Measurements from ENCODE around the gene DHRS9.
"Not testable (repeated sequence)": the region's sequence is repeated elsewhere in the genome, so short reads cannot be mapped to it uniquely, and the experiment has no call there.

DHRS9 gene

GRCh38 chr2:169069341-169069740, at the start of gene DHRS9:
DHRS9 (plus strand) TSS chr2:169069563; CDS start chr2:169081582, 12,019 bp downstream.
- peak; percentile 65 for DNase-seq

- no peak for DNase-seq
These were observed 46.2 kb upstream of the DHRS9 start for GRCh38 chr2:169023161-169023560.

GRCh38 chr2:169026056-169026455, 43.3 kb upstream of the DHRS9 start:
- DNase-seq, result no peak

- no peak for DNase-seq
These were observed 42.1 kb upstream of the DHRS9 start for GRCh38 chr2:169027234-169027633.

GRCh38 chr2:169029341-169029740, 40.0 kb upstream of the DHRS9 start:
- no peak for DNase-seq

- no peak for DNase-seq
These were observed 38.2 kb upstream of the DHRS9 start, which contains the start of gene ABCB11 for GRCh38 chr2:169031202-169031601. ABCB11 (minus strand) TSS chr2:169031324; CDS start chr2:169018125, 13,199 bp downstream.

GRCh38 chr2:169034256-169034655, 35.1 kb upstream of the DHRS9 start:
- no peak for DNase-seq

GRCh38 chr2:169034984-169035544, 34.3 kb upstream of the DHRS9 start:
- DNase-seq, result no peak

GRCh38 chr2:169035887-169036286, 33.5 kb upstream of the DHRS9 start:
- DNase-seq, result no peak

- DNase-seq, result no peak
These were observed 32.5 kb upstream of the DHRS9 start for GRCh38 chr2:169036736-169037440.

- no peak for DNase-seq
These were observed 31.0 kb upstream of the DHRS9 start for GRCh38 chr2:169038338-169038757.

- DNase-seq, result no peak
These were observed 29.7 kb upstream of the DHRS9 start for GRCh38 chr2:169039702-169040101.

GRCh38 chr2:169041594-169041993, 27.8 kb upstream of the DHRS9 start:
- DNase-seq, result no peak

- DNase-seq, result no peak
These were observed 26.5 kb upstream of the DHRS9 start for GRCh38 chr2:169042856-169043255.

- no peak for DNase-seq
These were observed 22.8 kb upstream of the DHRS9 start for GRCh38 chr2:169046440-169047151.

- DNase-seq, result no peak
These were observed 21.8 kb upstream of the DHRS9 start for GRCh38 chr2:169047256-169048250.

- no peak for DNase-seq
These were observed 20.2 kb upstream of the DHRS9 start for GRCh38 chr2:169049142-169049541.

GRCh38 chr2:169050476-169051240, 18.7 kb upstream of the DHRS9 start:
- no peak for DNase-seq

- DNase-seq, result not testable (repeated sequence)
These were observed 14.8 kb upstream of the DHRS9 start for GRCh38 chr2:169054575-169054974.

GRCh38 chr2:169064199-169064598, 5.2 kb upstream of the DHRS9 start:
- DNase-seq, result not testable (repeated sequence)

- DNase-seq, result no peak
These were observed 3.9 kb upstream of the DHRS9 start for GRCh38 chr2:169065422-169065821.

All from activated CD8-positive, alpha-beta memory T cell treated with anti-CD3 and anti-CD28 coated beads, Interleukin-2, amount 50 U/mL, for 48 hours (primary cell).